Spleen (tissue), 7 donors: ENCODE results near the gene SUV39H1.

Source experiments
- CTCF ChIP-seq, 11 experiments: fragments of 200-600 bp in 7 of 11; fragments of 450-650 bp in 4 of 11; sonication (generic) in 4 of 11; IDR thresholded peaks in 8 of 11; conservative IDR thresholded peaks in 3 of 11; 1 replicate in 7 of 11; 2 replicates in 4 of 11; pipeline versions ENCODE4 v1.4.0 to v1.8.0; 2016 to 2021; ENCODE audit warnings: antibody characterized with exemption in 11 of 11, inconsistent platforms in 4 of 11, mild to moderate bottlenecking in 1 of 11
- POLR2A ChIP-seq, 3 donors: fragments of 450-650 bp; IDR thresholded peaks; one replicate each; pipeline ENCODE4 v1.5.1; 2017; ENCODE audit warnings: antibody characterized with exemption in 3 of 3, mild to moderate bottlenecking in 1 of 3
- POLR2AphosphoS5 ChIP-seq, 3 donors: sonication (generic); formaldehyde crosslinking; IDR thresholded peaks; one replicate each; pipeline ENCODE4 v1.5.1; 2017; ENCODE audit warnings: antibody characterized with exemption in 3 of 3
- donor health status: DM: no; HTN: no; CAD: no; lungs with moderate emphysema.
- donor health status: DM: no; HTN: no; CAD: no.
- donor health status: DM: no; HTN: no; CAD: no.

- TF ChIP-seq POLR2A (IDR thresholded peaks at IDR 0.05) (no peak), CTCF (IDR thresholded peaks at IDR 0.05 in 8 of 11, conservative IDR thresholded peaks at IDR 0.05 in 3 of 11) (no peak), POLR2AphosphoS5 (IDR thresholded peaks at IDR 0.05) (no peak)
Observed at GRCh38 chrX:48702716-48703115, 6.2 kb downstream of the SUV39H1 start.
